T-helper 2 cell treated with Interferon-gamma antibody and Interleukin-4, amounts not matched to agents 100 ng/mL and 5 ng/mL, for 36 hours (primary cell): ENCODE measurements around the gene SLC9A7. TPM values are rescaled to one million over a fixed set of nuclear protein-coding genes. Genes with fewer than 3 reads are reported as not detected.

ENCODE experiments used
- total RNA-seq: library from RNA; stranded (reverse); gene quantifications from 2 replicates; pipeline ENCODE4 v1.2.3, GENCODE V29; 2022

Gene SLC9A7
- total RNA-seq, 1 donor from 2014 or later = 20.3 TPM

Other genes with a start within 250 kb of the SLC9A7 start
- 4.1 and 4.7 TPM in 2 replicates for gene ZNF674, start 213.7 kb downstream of the SLC9A7 start, total RNA-seq
- 5.5 and 6.2 TPM in 2 replicates for gene CHST7, start 185.4 kb downstream of the SLC9A7 start, total RNA-seq
- 9.5 and 10.2 TPM in 2 replicates for gene RP2, start 77.9 kb upstream of the SLC9A7 start, total RNA-seq
- 1.1 and 1.2 TPM in 2 replicates for gene JADE3, start 153.3 kb upstream of the SLC9A7 start, total RNA-seq